ENCODE data around the gene PCK2. TPM values are rescaled to one million over a fixed set of nuclear protein-coding genes. Genes with fewer than 3 reads are reported as not detected.

Gene PCK2
- polyA plus RNA-seq, 1 donor from 2014 or later, result 1.2 TPM

GRCh38 chr14:24139272-24139934 is 45.3 kb downstream of the PCK2 start:
- Histone ChIP-seq H3K79me2 (replicated peaks; ENCODE audit: insufficient read depth, low read length) (peaks cover 10% of the 10 kb centered on the region), H3F3A (ENCODE audit: insufficient read depth, low read length, poor library complexity, severe bottlenecking) (peaks cover 11% of the 10 kb centered on the region), H3K9me2 (ENCODE audit: insufficient read depth, low read length) (no peaks in the 10 kb centered on the region), H3K9ac (ENCODE audit: low read length) (no peak overlapping the region), H2AFZ (ENCODE audit: low read depth, low read length) (no peak overlapping the region), H3K9me3 (ENCODE audit: low read length) (no peaks in the 10 kb centered on the region), H3K4me3 (ENCODE audit: low read length) (peak overlapping the region; percentile 90), H4K20me1 (ENCODE audit: insufficient read depth) (no peaks in the 10 kb centered on the region), H3K4me2 (ENCODE audit: low read length) (peak overlapping the region; percentile 34), H3K27me3 (ENCODE audit: insufficient read depth, low read depth, low read length) (no peaks in the 10 kb centered on the region), H3K36me3 (ENCODE audit: insufficient read depth, low read length) (no peaks in the 10 kb centered on the region), H3K27ac (ENCODE audit: low read length) (no peak overlapping the region)
- no peak for TF ChIP-seq RAD21 (conservative IDR thresholded peaks at IDR 0.05)
- no peak for TF ChIP-seq SMC3 (conservative IDR thresholded peaks at IDR 0.05; ENCODE audit: poor library complexity)
- TF ChIP-seq MXI1 (conservative IDR thresholded peaks at IDR 0.05; ENCODE audit: poor library complexity, severe bottlenecking), result no peak
- TF ChIP-seq TAF1 (IDR thresholded peaks at IDR 0.05; ENCODE audit: low read depth), result no peak
- TF ChIP-seq EZH2 (IDR thresholded peaks at IDR 0.05; ENCODE audit: borderline replicate concordance, insufficient read depth, low read length, poor library complexity, severe bottlenecking), result no peak
- no peak for TF ChIP-seq POLR2AphosphoS5 (IDR thresholded peaks at IDR 0.05)
- TF ChIP-seq, protein P1, sequence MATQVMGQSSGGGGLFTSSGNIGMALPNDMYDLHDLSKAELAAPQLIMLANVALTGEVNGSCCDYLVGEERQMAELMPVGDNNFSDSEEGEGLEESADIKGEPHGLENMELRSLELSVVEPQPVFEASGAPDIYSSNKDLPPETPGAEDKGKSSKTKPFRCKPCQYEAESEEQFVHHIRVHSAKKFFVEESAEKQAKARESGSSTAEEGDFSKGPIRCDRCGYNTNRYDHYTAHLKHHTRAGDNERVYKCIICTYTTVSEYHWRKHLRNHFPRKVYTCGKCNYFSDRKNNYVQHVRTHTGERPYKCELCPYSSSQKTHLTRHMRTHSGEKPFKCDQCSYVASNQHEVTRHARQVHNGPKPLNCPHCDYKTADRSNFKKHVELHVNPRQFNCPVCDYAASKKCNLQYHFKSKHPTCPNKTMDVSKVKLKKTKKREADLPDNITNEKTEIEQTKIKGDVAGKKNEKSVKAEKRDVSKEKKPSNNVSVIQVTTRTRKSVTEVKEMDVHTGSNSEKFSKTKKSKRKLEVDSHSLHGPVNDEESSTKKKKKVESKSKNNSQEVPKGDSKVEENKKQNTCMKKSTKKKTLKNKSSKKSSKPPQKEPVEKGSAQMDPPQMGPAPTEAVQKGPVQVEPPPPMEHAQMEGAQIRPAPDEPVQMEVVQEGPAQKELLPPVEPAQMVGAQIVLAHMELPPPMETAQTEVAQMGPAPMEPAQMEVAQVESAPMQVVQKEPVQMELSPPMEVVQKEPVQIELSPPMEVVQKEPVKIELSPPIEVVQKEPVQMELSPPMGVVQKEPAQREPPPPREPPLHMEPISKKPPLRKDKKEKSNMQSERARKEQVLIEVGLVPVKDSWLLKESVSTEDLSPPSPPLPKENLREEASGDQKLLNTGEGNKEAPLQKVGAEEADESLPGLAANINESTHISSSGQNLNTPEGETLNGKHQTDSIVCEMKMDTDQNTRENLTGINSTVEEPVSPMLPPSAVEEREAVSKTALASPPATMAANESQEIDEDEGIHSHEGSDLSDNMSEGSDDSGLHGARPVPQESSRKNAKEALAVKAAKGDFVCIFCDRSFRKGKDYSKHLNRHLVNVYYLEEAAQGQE (IDR thresholded peaks at IDR 0.05; ENCODE audit: borderline replicate concordance), result no peak
- TF ChIP-seq EP300 (conservative IDR thresholded peaks at IDR 0.05; ENCODE audit: poor library complexity, severe bottlenecking), result no peak

DNA sequence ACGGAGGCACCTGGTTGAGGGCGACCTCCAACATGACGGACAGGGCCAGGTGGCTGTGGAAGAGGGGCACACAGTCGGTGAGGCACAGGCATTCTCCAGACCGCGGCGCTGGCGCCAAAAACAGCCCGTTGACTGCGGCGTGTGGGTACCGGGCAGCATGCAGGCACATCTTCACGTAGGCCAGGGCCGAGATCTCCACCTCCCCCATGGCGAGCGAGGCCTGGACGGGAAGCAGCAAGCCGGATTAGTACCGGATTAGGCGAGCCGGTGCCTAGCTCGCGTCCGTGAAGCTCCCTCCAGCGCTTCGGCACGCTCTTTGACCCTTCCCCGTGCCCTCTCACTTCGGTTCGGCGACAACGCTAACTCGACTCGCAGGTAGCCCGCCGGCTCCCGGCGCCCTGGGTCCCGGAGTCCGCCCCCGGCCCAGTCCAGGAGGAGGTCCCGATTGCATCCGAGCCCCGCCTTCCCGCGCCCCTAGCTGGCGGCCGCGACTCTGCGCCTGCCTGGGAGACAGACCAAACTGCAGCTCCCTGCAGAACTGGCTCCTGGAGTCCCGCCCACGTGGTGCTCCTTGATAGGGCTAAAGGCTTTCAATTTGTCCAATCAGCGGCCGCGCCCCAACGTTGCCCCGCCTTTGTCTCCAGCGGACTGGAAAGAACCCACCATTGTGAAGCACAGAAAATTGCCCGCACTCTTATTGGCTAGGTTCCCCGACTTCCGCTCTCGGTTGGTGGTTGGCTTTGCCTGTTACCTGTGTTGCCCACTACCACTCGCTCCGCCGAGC is 47.2 kb downstream of the PCK2 start, which contains the start of gene EMC9:
TSS of gene EMC9 (minus strand) at position 495 of the 784 bp plus-strand sequence. CDS start at position 208, 287 bp downstream.
- Histone ChIP-seq H3K36me3 (ENCODE audit: insufficient read depth, low read length) (no peaks in the 10 kb centered on the region), H3K27ac (ENCODE audit: low read length) (peak within 1 kb of the TSS; percentile 90), H4K20me1 (ENCODE audit: insufficient read depth) (no peaks in the 10 kb centered on the region), H3K4me3 (ENCODE audit: low read length) (peak within 1 kb of the TSS; percentile 90), H3K9ac (ENCODE audit: low read length) (peak within 1 kb of the TSS; percentile 89), H3K4me2 (ENCODE audit: low read length) (peak within 1 kb of the TSS; percentile 94), H2AFZ (ENCODE audit: low read depth, low read length) (peak within 1 kb of the TSS; percentile 61), H3K9me2 (ENCODE audit: insufficient read depth, low read length) (no peaks in the 10 kb centered on the region), H3K27me3 (ENCODE audit: insufficient read depth, low read depth, low read length) (no peaks in the 10 kb centered on the region), H3K9me3 (ENCODE audit: low read length) (no peaks in the 10 kb centered on the region), H3F3A (ENCODE audit: insufficient read depth, low read length, poor library complexity, severe bottlenecking) (peaks cover 11% of the 10 kb centered on the region), H3K79me2 (replicated peaks; ENCODE audit: insufficient read depth, low read length) (peaks cover 10% of the 10 kb centered on the region)
- TF ChIP-seq SMC3 (conservative IDR thresholded peaks at IDR 0.05; ENCODE audit: poor library complexity) (peak; percentile 10), EZH2 (IDR thresholded peaks at IDR 0.05; ENCODE audit: borderline replicate concordance, insufficient read depth, low read length, poor library complexity, severe bottlenecking) (no peak), RAD21 (conservative IDR thresholded peaks at IDR 0.05) (no peak), MXI1 (conservative IDR thresholded peaks at IDR 0.05; ENCODE audit: poor library complexity, severe bottlenecking) (peak; percentile 81), TAF1 (IDR thresholded peaks at IDR 0.05; ENCODE audit: low read depth) (peak; percentile 87), POLR2AphosphoS5 (IDR thresholded peaks at IDR 0.05) (peak; percentile 82)
- TF ChIP-seq, protein P2, sequence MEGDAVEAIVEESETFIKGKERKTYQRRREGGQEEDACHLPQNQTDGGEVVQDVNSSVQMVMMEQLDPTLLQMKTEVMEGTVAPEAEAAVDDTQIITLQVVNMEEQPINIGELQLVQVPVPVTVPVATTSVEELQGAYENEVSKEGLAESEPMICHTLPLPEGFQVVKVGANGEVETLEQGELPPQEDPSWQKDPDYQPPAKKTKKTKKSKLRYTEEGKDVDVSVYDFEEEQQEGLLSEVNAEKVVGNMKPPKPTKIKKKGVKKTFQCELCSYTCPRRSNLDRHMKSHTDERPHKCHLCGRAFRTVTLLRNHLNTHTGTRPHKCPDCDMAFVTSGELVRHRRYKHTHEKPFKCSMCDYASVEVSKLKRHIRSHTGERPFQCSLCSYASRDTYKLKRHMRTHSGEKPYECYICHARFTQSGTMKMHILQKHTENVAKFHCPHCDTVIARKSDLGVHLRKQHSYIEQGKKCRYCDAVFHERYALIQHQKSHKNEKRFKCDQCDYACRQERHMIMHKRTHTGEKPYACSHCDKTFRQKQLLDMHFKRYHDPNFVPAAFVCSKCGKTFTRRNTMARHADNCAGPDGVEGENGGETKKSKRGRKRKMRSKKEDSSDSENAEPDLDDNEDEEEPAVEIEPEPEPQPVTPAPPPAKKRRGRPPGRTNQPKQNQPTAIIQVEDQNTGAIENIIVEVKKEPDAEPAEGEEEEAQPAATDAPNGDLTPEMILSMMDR (IDR thresholded peaks at IDR 0.05; ENCODE audit: poor library complexity, severe bottlenecking), result peak; percentile 74
- TF ChIP-seq, protein P1 (IDR thresholded peaks at IDR 0.05; ENCODE audit: borderline replicate concordance), result peak; percentile 42

All from neural cell (in vitro differentiated cells).